ENCODE measurements around the gene ZFP1. TPM values are rescaled to one million over a fixed set of nuclear protein-coding genes. Genes with fewer than 3 reads are reported as not detected.

The ZFP1 gene
- total RNA-seq, 6 experiments from 2014 or later, result 10.1 to 13.0 (median 11.8) TPM

GRCh38 chr16:75111961-75112733 is 36.2 kb upstream of the ZFP1 start:
- no peak for TF ChIP-seq CTCF (IDR thresholded peaks at IDR 0.05)
- H3K27me3 Mint-ChIP-seq (ENCODE audit: insufficient read depth), result peaks cover 3% of the 10 kb centered on the region
- H3K4me3 Mint-ChIP-seq, result no peak overlapping the region
- H3K36me3 Mint-ChIP-seq (ENCODE audit: low read depth), result no peaks in the 10 kb centered on the region
- peaks cover 47% of the 10 kb centered on the region for H3K4me1 Mint-ChIP-seq (ENCODE audit: low read depth)
- no peak overlapping the region for H3K27ac Mint-ChIP-seq
- DNase-seq, result no peak
- no peaks in the 10 kb centered on the region for H3K9me3 Mint-ChIP-seq

GRCh38 chr16:75112734-75113491 is 35.4 kb upstream of the ZFP1 start:
- H3K4me3 Mint-ChIP-seq, result no peak overlapping the region
- H3K9me3 Mint-ChIP-seq, result no peaks in the 10 kb centered on the region
- H3K27me3 Mint-ChIP-seq (ENCODE audit: insufficient read depth), result peaks cover 4% of the 10 kb centered on the region
- DNase-seq, result no peak
- no peaks in the 10 kb centered on the region for H3K36me3 Mint-ChIP-seq (ENCODE audit: low read depth)
- peaks cover 43% of the 10 kb centered on the region for H3K4me1 Mint-ChIP-seq (ENCODE audit: low read depth)
- no peak overlapping the region for H3K27ac Mint-ChIP-seq
- no peak for TF ChIP-seq CTCF (IDR thresholded peaks at IDR 0.05)

- no peaks in the 10 kb centered on the region for H3K36me3 Mint-ChIP-seq (ENCODE audit: low read depth)
- TF ChIP-seq CTCF (IDR thresholded peaks at IDR 0.05), result no peak
- H3K27ac Mint-ChIP-seq, result no peak overlapping the region
- no peak overlapping the region for H3K4me3 Mint-ChIP-seq
- no peaks in the 10 kb centered on the region for H3K9me3 Mint-ChIP-seq
- H3K4me1 Mint-ChIP-seq (ENCODE audit: low read depth), result peaks cover 35% of the 10 kb centered on the region
- no peak for DNase-seq
- H3K27me3 Mint-ChIP-seq (ENCODE audit: insufficient read depth), result peaks cover 4% of the 10 kb centered on the region
Observed at GRCh38 chr16:75113541-75114121, 34.7 kb upstream of the ZFP1 start.

- Mint-ChIP-seq H3K4me1 (ENCODE audit: low read depth) (peaks cover 28% of the 10 kb centered on the region), H3K36me3 (ENCODE audit: low read depth) (no peaks in the 10 kb centered on the region), H3K27me3 (ENCODE audit: insufficient read depth) (peaks cover 6% of the 10 kb centered on the region), H3K9me3 (no peaks in the 10 kb centered on the region), H3K4me3 (no peak overlapping the region), H3K27ac (no peak overlapping the region)
- TF ChIP-seq CTCF (IDR thresholded peaks at IDR 0.05), result no peak; the same call in 1 of the 2 replicates
- no peak for DNase-seq
Observed at GRCh38 chr16:75114179-75114945, 34.0 kb upstream of the ZFP1 start.

Data from HFFc6 (cell line).